Measurements from ENCODE around the gene TFG. TPM values are rescaled to one million over a fixed set of nuclear protein-coding genes. Genes with fewer than 3 reads are reported as not detected.
A peak's percentile ranks its signal among the peaks of the same experiment; 100 is the strongest.

TFG gene
- total and polyA plus RNA-seq, 9 of the 15 experiments (the other 6 are each of a cell fraction or from before 2014, with no cell fraction given), result 31.8 to 143 (median 57.8) TPM

GRCh38 chr3:100702082-100702979 lies 7.0 kb upstream of the TFG start (continued):
- TF ChIP-seq NR0B1 (IDR thresholded peaks at IDR 0.05; ENCODE audit: partially characterized antibody) (no peak), ZNF347 (CRISPR knock-in tag; IDR thresholded peaks at IDR 0.05; ENCODE audit: low read depth) (no peak), ZNF584 (CRISPR knock-in tag; IDR thresholded peaks at IDR 0.05; ENCODE audit: low read depth) (no peak), SMAD3 (CRISPR knock-in tag; conservative IDR thresholded peaks at IDR 0.05) (no peak), BACH1 (tag; IDR thresholded peaks at IDR 0.05) (peak; percentile 81), XRCC3 (IDR thresholded peaks at IDR 0.05) (no peak), ZNF696 (CRISPR knock-in tag; conservative IDR thresholded peaks at IDR 0.05) (no peak), ETS1 (conservative IDR thresholded peaks at IDR 0.05; ENCODE audit: control insufficient read depth, low read depth, low read length) (no peak), SRSF3 (IDR thresholded peaks at IDR 0.05; ENCODE audit: insufficient read depth, low read length) (no peak), ZNF146 (CRISPR knock-in tag; IDR thresholded peaks at IDR 0.05; ENCODE audit: unreplicated experiment) (no peak), ZNF217 (CRISPR knock-in tag; IDR thresholded peaks at IDR 0.05) (no peak), ZBTB1 (CRISPR knock-in tag; IDR thresholded peaks at IDR 0.05; ENCODE audit: borderline replicate concordance, low read depth) (no peak), BHLHE40 (IDR thresholded peaks at IDR 0.05; ENCODE audit: low read length) (no peak), ZNF197 (CRISPR knock-in tag; IDR thresholded peaks at IDR 0.05; ENCODE audit: low read depth) (no peak), RFX1 (IDR thresholded peaks at IDR 0.05) (peak; percentile 20; the same call in 1 of the 2 replicates), L3MBTL2 (IDR thresholded peaks at IDR 0.05) (peak; percentile 23; the same call in 1 of the 2 replicates), ZNF436 (CRISPR knock-in tag; IDR thresholded peaks at IDR 0.05) (no peak), RBFOX2 (IDR thresholded peaks at IDR 0.05; ENCODE audit: low read depth, low read length) (no peak), CREM (IDR thresholded peaks at IDR 0.05; ENCODE audit: low read depth) (no peak), TCFL5 (CRISPR knock-in tag; conservative IDR thresholded peaks at IDR 0.05) (no peak), NFE2L1 (tag; IDR thresholded peaks at IDR 0.05; ENCODE audit: borderline replicate concordance, low read depth) (peak; percentile 85), SMARCC2 (IDR thresholded peaks at IDR 0.05; ENCODE audit: low read depth) (peak; percentile 53; the same call in 1 of the 2 replicates), ADNP (tag; IDR thresholded peaks at IDR 0.05) (no peak), SIN3B (IDR thresholded peaks at IDR 0.05; ENCODE audit: low read depth) (no peak), COPS2 (conservative IDR thresholded peaks at IDR 0.05) (no peak), ZNF830 (CRISPR knock-in tag; IDR thresholded peaks at IDR 0.05) (no peak), SIN3A (IDR thresholded peaks at IDR 0.05; ENCODE audit: borderline replicate concordance in 2 of 2, control insufficient read depth in 1 of 2, low read depth in 2 of 2, low read length in 2 of 2) (no peak), SMARCA4 (IDR thresholded peaks at IDR 0.05) (peak; percentile 55), GATAD2B (IDR thresholded peaks at IDR 0.05; ENCODE audit: borderline replicate concordance) (no peak)
